KMS-11 (cell line): ENCODE data around the gene FUOM.

Experiments used
- H2AFZ ChIP-seq: fragments of 200-600 bp; sonication (generic); 2 replicates; pipeline ENCODE4 v1.6.1; 2016; ENCODE audit warnings: antibody characterized with exemption, mixed run types, low read depth
- H3K27ac ChIP-seq: fragments of 200-600 bp; sonication (generic); 2 replicates; pipeline ENCODE4 v1.6.1; 2016; ENCODE audit warnings: mild to moderate bottlenecking, mixed run types
- H3K27me3 ChIP-seq: fragments of 200-600 bp; sonication (generic); 2 replicates; pipeline ENCODE4 v1.6.1; 2017; ENCODE audit warnings: mild to moderate bottlenecking, low read depth, mixed run types, moderate library complexity; ENCODE audit not compliant: insufficient read depth
- H3K36me3 ChIP-seq: fragments of 200-600 bp; sonication (generic); 2 replicates; pipeline ENCODE4 v1.6.1; 2017; ENCODE audit warnings: mild to moderate bottlenecking, mixed run types; ENCODE audit not compliant: insufficient read depth
- H3K4me1 ChIP-seq: fragments of 200-600 bp; sonication (generic); 2 replicates; pipeline ENCODE4 v1.6.1; 2016; ENCODE audit warnings: mild to moderate bottlenecking, low read depth, mixed run types; ENCODE audit not compliant: poor library complexity, severe bottlenecking
- H3K4me2 ChIP-seq: fragments of 200-600 bp; sonication (generic); 2 replicates; pipeline ENCODE4 v1.7.0; 2016; ENCODE audit warnings: mild to moderate bottlenecking, mixed run types
- H3K4me3 ChIP-seq: fragments of 200-600 bp; sonication (generic); IDR thresholded peaks from 2 replicates; pipeline ENCODE4 v1.6.1; 2017; ENCODE audit warnings: low read depth, low read length, mixed read lengths; ENCODE audit not compliant: insufficient read depth
- H3K79me2 ChIP-seq: fragments of 200-600 bp; sonication (generic); 2 replicates; pipeline ENCODE4 v1.6.1; 2016; ENCODE audit warnings: low read depth, mixed run types; ENCODE audit not compliant: insufficient read depth
- H3K9ac ChIP-seq: fragments of 200-600 bp; sonication (generic); 2 replicates; pipeline ENCODE4 v1.6.1; 2016; ENCODE audit warnings: mild to moderate bottlenecking, mixed run types
- H4K20me1 ChIP-seq: fragments of 200-600 bp; sonication (generic); 2 replicates; pipeline ENCODE4 v1.6.1; 2016; ENCODE audit warnings: mild to moderate bottlenecking, mixed run types; ENCODE audit not compliant: insufficient read depth
- TF ChIP-seq, protein P1 (sequence below): fragments of 200-600 bp; sonication (generic); conservative IDR thresholded peaks from 2 replicates; pipeline ENCODE4 v1.6.1; 2017; ENCODE audit warnings: low read depth, mild to moderate bottlenecking, antibody characterized with exemption, low read length, moderate library complexity, mixed read lengths

The FUOM gene

GRCh38 chr10:133311570-133311969 lies 46.2 kb downstream of the FUOM start:
- Histone ChIP-seq H3K79me2 (peaks cover 20% of the 10 kb centered on the region; the same call in 1 of the 2 replicates), H3K4me2 (no peak overlapping the region), H3K4me3 (no peak overlapping the region), H4K20me1 (no peaks in the 10 kb centered on the region), H2AFZ (no peak overlapping the region), H3K27me3 (no peaks in the 10 kb centered on the region), H3K36me3 (no peaks in the 10 kb centered on the region), H3K27ac (no peak overlapping the region), H3K4me1 (peaks cover 13% of the 10 kb centered on the region), H3K9ac (no peak overlapping the region)
- TF ChIP-seq, protein P1, sequence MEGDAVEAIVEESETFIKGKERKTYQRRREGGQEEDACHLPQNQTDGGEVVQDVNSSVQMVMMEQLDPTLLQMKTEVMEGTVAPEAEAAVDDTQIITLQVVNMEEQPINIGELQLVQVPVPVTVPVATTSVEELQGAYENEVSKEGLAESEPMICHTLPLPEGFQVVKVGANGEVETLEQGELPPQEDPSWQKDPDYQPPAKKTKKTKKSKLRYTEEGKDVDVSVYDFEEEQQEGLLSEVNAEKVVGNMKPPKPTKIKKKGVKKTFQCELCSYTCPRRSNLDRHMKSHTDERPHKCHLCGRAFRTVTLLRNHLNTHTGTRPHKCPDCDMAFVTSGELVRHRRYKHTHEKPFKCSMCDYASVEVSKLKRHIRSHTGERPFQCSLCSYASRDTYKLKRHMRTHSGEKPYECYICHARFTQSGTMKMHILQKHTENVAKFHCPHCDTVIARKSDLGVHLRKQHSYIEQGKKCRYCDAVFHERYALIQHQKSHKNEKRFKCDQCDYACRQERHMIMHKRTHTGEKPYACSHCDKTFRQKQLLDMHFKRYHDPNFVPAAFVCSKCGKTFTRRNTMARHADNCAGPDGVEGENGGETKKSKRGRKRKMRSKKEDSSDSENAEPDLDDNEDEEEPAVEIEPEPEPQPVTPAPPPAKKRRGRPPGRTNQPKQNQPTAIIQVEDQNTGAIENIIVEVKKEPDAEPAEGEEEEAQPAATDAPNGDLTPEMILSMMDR: no peak

- H3K79me2 ChIP-seq: peaks cover 26% of the 10 kb centered on the region; the same call in 1 of the 2 replicates
- H2AFZ ChIP-seq: no peak overlapping the region
- no peaks in the 10 kb centered on the region for H3K27me3 ChIP-seq
- H4K20me1 ChIP-seq: no peaks in the 10 kb centered on the region
- H3K36me3 ChIP-seq: no peaks in the 10 kb centered on the region
- no peak overlapping the region for H3K27ac ChIP-seq
- no peak overlapping the region for H3K9ac ChIP-seq
- H3K4me3 ChIP-seq: no peak overlapping the region
- H3K4me1 ChIP-seq: peaks cover 13% of the 10 kb centered on the region
- H3K4me2 ChIP-seq: no peak overlapping the region
- TF ChIP-seq, protein P1: no peak
Measured at GRCh38 chr10:133310789-133311188, 47.0 kb downstream of the FUOM start.

- no peak overlapping the region for H2AFZ ChIP-seq
- TF ChIP-seq, protein P1: no peak
- H3K36me3 ChIP-seq: no peaks in the 10 kb centered on the region
- no peaks in the 10 kb centered on the region for H3K27me3 ChIP-seq
- H3K9ac ChIP-seq: no peak overlapping the region
- H3K4me3 ChIP-seq: no peak overlapping the region
- no peak overlapping the region for H3K4me2 ChIP-seq
- no peaks in the 10 kb centered on the region for H4K20me1 ChIP-seq
- H3K79me2 ChIP-seq: peaks cover 30% of the 10 kb centered on the region; the same call in 1 of the 2 replicates
- H3K4me1 ChIP-seq: peaks cover 13% of the 10 kb centered on the region
- H3K27ac ChIP-seq: no peak overlapping the region
Measured at GRCh38 chr10:133310399-133310755, 47.4 kb downstream of the FUOM start.

DNA sequence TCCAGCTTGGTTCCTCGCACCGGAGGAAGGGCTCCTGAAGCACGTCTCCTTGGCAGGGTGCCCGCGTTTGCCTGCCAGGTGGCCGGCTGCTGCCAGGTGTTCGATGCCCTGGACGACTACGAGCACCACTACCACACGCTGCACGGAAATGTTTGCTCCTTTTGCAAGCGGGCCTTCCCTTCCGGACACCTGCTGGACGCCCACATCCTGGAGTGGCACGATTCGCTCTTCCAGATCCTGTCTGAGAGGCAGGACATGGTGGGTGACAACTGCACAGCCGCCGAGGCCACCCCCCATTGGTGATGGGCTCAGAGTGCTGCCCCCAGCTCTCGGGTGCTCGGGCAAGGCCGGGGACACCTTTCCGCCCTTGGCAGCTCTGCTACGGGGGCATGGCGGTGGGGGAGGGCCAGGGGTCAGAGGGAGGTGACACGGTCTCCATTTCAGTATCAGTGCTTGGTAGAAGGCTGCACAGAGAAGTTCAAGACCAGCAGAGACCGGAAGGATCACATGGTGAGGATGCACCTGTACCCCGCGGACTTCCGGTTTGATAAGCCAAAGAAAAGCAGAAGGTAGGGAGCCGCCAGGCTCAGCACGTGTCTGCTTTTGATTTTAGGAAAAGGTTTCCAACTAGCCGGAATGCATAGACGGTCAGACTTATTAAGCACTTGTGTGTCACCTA lies 48.0 kb downstream of the FUOM start:
- H3K36me3 ChIP-seq: no peaks in the 10 kb centered on the region
- H4K20me1 ChIP-seq: no peaks in the 10 kb centered on the region
- TF ChIP-seq, protein P1: no peak
- H3K4me1 ChIP-seq: peaks cover 13% of the 10 kb centered on the region
- no peak overlapping the region for H2AFZ ChIP-seq
- no peaks in the 10 kb centered on the region for H3K27me3 ChIP-seq
- no peak overlapping the region for H3K27ac ChIP-seq
- H3K9ac ChIP-seq: no peak overlapping the region
- peaks cover 31% of the 10 kb centered on the region; the same call in 1 of the 2 replicates for H3K79me2 ChIP-seq
- H3K4me3 ChIP-seq: no peak overlapping the region
- no peak overlapping the region for H3K4me2 ChIP-seq
